ENCODE data around the gene BCKDHB. TPM values are rescaled to one million over a fixed set of nuclear protein-coding genes. Genes with fewer than 3 reads are reported as not detected.
A peak's percentile ranks its signal among the peaks of the same experiment; 100 is the strongest.

The BCKDHB gene
- total RNA-seq, 1 experiment from 2014 or later: 24.3 TPM

- POLR2A ChIA-PET: no interaction called here
- peaks cover 22% of the 10 kb centered on the region for H3K9me3 Mint-ChIP-seq
- H3K27ac Mint-ChIP-seq: no peak overlapping the region
- peaks cover 6% of the 10 kb centered on the region for H3K36me3 Mint-ChIP-seq
- no peak for DNase-seq (ENCODE audit: low spot score)
- TF ChIP-seq SOX15 (CRISPR knock-in tag; IDR thresholded peaks at IDR 0.05): no peak
- TF ChIP-seq ARID4B (CRISPR knock-in tag; IDR thresholded peaks at IDR 0.05; ENCODE audit: borderline replicate concordance): no peak
- TF ChIP-seq E2F5 (CRISPR knock-in tag; IDR thresholded peaks at IDR 0.05): no peak
- no peak for TF ChIP-seq ESRRA (CRISPR knock-in tag; IDR thresholded peaks at IDR 0.05; ENCODE audit: borderline replicate concordance)
- TF ChIP-seq NR2C2 (CRISPR knock-in tag; IDR thresholded peaks at IDR 0.05): no peak
- TF ChIP-seq ZNF423 (CRISPR knock-in tag; IDR thresholded peaks at IDR 0.05): no peak
- no peak for TF ChIP-seq NFATC4 (CRISPR knock-in tag; IDR thresholded peaks at IDR 0.05)
- TF ChIP-seq RELA (CRISPR knock-in tag; IDR thresholded peaks at IDR 0.05; ENCODE audit: borderline replicate concordance): no peak
- no peak for TF ChIP-seq MAX (CRISPR knock-in tag; IDR thresholded peaks at IDR 0.05)
- no peak for TF ChIP-seq GABPB1 (CRISPR knock-in tag; IDR thresholded peaks at IDR 0.05)
- no peak for TF ChIP-seq ZMAT4 (CRISPR knock-in tag; IDR thresholded peaks at IDR 0.05)
- no peak for TF ChIP-seq ZNF416 (CRISPR knock-in tag; IDR thresholded peaks at IDR 0.05)
- no peak for TF ChIP-seq JAZF1 (CRISPR knock-in tag; IDR thresholded peaks at IDR 0.05)
- no peak for TF ChIP-seq KAT7 (CRISPR knock-in tag; IDR thresholded peaks at IDR 0.05; ENCODE audit: borderline replicate concordance)
- no peak for TF ChIP-seq OVOL2 (CRISPR knock-in tag; IDR thresholded peaks at IDR 0.05; ENCODE audit: borderline replicate concordance)
- no peak for TF ChIP-seq TCF7 (CRISPR knock-in tag; IDR thresholded peaks at IDR 0.05; ENCODE audit: low read depth)
- H3K27me3 Mint-ChIP-seq (ENCODE audit: low read depth): no peaks in the 10 kb centered on the region
- no peak overlapping the region for H3K4me3 Mint-ChIP-seq
- peak; percentile 50 for ATAC-seq
- CTCF ChIA-PET: no interaction called here
- H3K4me1 Mint-ChIP-seq: peaks cover 7% of the 10 kb centered on the region
Observed at GRCh38 chr6:80316686-80317231, 210.3 kb downstream of the BCKDHB start.

- DNase-seq (ENCODE audit: low spot score): no peak
- ChIA-PET POLR2A (no interaction called here), CTCF (interaction anchor here (1.4 kb wide), 1 partner anchor 18 kb away, joined by 4 read pairs; no protein-coding TSS in a partner anchor)
- Mint-ChIP-seq H3K9me3 (0 out of 2 replicates have a peak, but pooled peaks cover 4% of the 10 kb centered on the region), H3K27me3 (ENCODE audit: low read depth) (no peaks in the 10 kb centered on the region), H3K4me1 (peaks cover 10% of the 10 kb centered on the region), H3K4me3 (no peak overlapping the region), H3K36me3 (no peaks in the 10 kb centered on the region), H3K27ac (no peak overlapping the region)
- no peak for ATAC-seq
- TF ChIP-seq, protein P1, sequence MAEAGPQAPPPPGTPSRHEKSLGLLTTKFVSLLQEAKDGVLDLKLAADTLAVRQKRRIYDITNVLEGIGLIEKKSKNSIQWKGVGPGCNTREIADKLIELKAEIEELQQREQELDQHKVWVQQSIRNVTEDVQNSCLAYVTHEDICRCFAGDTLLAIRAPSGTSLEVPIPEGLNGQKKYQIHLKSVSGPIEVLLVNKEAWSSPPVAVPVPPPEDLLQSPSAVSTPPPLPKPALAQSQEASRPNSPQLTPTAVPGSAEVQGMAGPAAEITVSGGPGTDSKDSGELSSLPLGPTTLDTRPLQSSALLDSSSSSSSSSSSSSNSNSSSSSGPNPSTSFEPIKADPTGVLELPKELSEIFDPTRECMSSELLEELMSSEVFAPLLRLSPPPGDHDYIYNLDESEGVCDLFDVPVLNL (CRISPR knock-in tag; IDR thresholded peaks at IDR 0.05; ENCODE audit: borderline replicate concordance, low read depth): no peak
- TF ChIP-seq KAT7 (CRISPR knock-in tag; IDR thresholded peaks at IDR 0.05; ENCODE audit: borderline replicate concordance) (no peak), NFE2L1 (CRISPR knock-in tag; IDR thresholded peaks at IDR 0.05) (no peak), ZNF423 (CRISPR knock-in tag; IDR thresholded peaks at IDR 0.05) (no peak), ZNF425 (CRISPR knock-in tag; conservative IDR thresholded peaks at IDR 0.05) (no peak), ARID4B (CRISPR knock-in tag; IDR thresholded peaks at IDR 0.05; ENCODE audit: borderline replicate concordance) (no peak)
- TF ChIP-seq, protein P2, sequence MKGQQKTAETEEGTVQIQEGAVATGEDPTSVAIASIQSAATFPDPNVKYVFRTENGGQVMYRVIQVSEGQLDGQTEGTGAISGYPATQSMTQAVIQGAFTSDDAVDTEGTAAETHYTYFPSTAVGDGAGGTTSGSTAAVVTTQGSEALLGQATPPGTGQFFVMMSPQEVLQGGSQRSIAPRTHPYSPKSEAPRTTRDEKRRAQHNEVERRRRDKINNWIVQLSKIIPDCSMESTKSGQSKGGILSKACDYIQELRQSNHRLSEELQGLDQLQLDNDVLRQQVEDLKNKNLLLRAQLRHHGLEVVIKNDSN (CRISPR knock-in tag; IDR thresholded peaks at IDR 0.05): no peak
Observed at GRCh38 chr6:80319196-80319595, 212.7 kb downstream of the BCKDHB start.

Measured in WTC11 (cell line).